ENCODE results near the gene RETREG1.
A peak's percentile ranks its signal among the peaks of the same experiment; 100 is the strongest.
"Not testable (repeated sequence)": the region's sequence is repeated elsewhere in the genome, so short reads cannot be mapped to it uniquely, and the experiment has no call there.

Gene RETREG1

DNA sequence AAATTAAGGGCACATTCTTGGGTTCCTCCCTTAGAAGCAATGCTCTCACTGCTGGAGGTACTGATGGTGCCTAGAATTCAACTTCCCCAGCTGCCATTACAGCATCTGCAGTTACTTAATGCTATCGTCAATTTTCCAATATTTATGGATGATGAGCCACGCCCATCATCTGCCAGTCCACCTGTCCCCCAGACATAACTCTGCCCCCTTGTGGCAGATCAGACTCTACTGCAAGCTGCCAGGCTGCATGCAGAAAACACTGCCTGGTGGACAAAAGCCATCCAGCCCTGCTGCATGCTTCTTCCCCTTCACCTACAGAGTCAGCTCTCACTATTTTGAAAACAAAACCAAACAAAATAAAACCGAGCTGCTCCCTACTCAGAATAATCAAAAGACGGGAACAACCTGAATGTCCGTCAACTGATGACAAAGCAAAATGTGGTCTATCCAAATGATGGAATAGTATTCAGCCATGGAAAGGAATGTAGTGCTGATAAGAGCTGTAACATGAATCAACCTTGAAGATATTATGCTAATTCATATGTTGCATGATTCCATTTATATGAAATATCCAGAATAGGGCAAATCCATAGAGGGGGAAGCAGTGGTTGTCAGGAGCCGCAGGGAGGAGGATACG is 66.4 kb downstream of the RETREG1 start:
- DNase-seq, result peak; percentile 59

DNA sequence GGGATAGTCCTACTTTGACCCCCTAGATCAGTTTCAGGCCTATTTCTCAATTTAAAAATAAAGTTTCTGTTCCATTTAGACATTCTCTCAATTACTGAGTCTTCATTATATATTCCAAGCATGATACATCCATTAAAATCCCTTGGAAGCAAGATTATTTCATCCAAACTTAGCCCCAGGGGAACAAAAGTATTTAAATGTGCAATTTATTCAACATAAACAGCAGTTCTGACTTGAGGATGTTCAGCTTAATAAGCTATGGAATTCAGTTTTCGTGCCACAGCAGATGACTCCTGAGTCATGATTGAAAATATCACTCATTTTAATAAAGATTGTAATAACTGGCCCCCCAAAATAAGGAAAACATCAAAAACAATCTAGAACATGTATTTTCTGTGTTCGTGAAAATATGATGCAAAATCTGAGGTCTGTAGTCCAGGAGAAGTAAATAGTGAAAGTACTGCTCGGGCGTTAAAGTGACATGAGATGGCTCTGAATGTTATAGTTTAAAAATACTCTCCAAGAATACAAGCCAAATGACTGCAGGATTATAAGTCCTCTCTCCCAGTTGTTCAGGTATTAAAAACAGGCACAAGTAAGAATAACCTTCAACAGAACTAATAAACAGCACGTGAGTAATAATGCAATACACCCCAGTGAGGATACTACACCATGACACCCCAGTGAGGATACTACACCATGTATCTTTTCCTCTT is 67.1 kb downstream of the RETREG1 start:
- no peak for DNase-seq

DNA sequence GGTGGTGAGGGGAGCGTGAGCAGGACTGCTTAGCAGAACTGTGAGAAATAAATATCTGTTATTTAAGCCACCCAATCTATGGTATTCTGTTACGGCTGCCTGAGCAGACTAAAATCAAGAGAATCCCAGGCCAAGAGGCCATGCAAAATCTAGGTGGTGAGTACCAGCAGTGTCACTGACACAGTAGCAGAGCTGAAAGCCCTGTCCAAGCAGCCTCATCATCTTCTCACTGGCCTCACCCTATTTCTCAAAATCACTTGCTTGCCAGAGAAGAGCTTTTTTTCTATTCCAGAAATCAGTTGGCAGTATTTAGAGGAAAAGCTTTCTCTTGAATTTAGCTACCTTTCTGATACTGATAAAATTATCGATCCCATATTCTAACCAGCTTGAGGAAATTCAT is 68.0 kb downstream of the RETREG1 start:
- no peak for DNase-seq

DNA sequence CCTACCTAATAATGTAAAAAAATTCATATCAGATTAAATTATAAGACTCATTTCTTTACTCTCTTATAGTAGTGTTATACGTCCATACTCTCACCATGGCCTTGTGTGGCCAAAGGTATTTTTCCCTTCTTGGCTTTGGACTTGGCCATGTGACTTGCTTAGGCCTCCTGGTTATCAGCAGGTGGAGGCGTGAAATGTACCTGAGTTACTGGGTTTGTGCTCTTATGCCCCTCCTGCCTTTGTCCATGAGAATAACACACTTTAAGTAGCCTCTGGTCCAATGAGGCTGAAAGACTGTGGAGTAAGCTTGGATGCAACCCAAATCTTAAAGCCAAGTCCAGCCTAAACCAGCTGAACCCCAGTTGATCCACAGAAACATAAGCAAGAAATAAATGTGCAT is 68.7 kb downstream of the RETREG1 start:
- no peak for DNase-seq

DNA sequence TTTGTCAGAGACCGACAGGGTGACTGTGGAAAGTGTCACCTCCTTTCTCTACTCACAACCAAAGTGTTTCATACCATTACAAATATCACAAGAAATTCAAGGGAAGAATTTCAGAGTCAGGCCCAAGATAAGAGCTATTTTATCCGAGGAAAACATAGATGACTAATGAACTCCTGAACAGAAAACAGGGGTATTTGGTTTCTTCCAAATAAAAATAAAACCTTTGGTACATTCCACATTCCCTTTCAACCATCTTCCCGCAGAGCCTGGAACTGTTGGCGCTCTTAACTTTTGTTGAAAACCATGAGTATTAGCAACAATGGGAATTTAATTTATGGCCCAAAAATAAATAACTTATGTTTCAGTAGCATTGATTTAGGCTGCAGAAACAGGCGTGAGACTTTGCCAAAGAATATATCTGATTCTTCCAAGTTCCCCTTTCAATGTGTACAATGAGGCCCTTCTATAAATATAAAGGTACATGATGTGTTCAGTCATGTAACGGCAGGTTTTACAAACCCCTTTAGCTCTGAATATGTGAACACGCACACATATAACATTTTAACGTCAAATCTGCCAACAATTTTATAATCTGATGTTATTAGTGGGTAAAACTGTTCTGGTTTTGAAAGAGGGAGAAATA is 69.5 kb downstream of the RETREG1 start:
- DNase-seq, result no peak

DNA sequence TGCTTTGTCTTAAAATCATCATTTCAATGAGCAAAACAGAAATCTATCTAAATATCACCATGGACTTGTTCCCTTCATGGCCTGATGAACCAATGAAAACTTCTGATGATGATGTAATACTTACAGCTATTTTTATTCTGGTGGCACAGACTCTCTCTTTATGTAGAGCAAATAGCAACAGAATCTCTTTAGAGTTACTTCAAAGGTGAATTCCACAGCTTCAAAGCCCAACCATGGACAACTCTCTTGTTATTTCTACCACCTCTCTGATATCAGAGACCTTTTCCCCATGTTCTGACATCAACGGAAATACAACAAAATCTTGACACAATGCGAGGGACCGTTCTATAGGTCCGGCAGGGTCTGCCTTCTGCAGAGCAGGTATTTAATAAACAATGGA is 70.1 kb downstream of the RETREG1 start:
- DNase-seq, result no peak

DNA sequence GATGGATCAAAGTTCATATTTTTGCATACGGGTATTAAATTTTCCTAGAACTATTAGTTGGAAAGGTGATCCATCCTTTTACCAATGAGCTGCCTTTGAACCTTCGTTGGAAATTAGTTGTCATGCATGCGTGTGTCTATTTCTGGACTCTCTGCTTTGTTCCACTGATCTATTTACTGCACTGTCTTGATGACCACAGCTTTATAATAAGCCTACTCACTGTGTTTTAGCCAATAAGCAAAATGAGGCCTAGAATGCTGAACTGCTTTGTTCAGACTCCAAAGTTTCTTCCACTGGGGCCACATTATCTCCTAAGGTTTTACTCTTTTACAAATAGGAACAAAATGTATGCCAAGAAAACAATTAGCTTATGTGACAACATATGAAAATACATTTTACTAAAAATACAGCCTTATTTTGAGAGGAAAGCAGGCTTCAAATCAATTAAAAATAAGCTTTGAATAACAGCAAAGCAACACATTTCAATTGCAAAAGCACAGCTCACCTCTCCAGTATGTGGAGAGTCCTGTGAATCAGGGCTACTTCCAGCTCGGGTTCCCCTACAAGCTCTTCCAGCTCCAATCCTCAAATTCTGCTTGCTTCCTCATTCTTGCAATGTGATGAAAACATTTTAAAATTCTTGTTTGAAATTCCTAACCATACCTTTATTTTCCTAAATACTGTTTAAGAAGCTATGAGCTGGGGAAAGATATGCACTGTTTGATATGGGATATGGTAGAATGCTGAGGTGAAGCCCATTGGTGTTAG is 72.0 kb downstream of the RETREG1 start:
- no peak for DNase-seq

DNA sequence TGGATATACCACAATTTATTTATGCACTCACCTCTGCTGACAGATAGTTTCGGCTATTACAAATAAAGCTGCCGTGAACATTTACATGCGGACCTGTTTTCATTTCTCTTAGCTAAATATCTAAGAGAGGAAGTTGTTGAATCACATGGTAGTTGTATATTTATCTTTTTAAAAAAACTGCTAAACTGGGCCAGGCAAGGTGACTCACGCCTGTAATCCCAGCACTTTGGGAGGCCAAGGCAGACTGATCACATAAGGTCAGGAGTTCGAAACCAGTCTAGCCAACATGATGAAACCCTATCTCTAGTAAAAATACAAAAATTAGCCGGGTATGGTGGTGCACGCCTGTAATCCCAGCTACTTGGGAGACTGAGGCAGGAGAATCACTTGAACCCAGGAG is 73.6 kb downstream of the RETREG1 start:
- not testable (repeated sequence) for DNase-seq

DNA sequence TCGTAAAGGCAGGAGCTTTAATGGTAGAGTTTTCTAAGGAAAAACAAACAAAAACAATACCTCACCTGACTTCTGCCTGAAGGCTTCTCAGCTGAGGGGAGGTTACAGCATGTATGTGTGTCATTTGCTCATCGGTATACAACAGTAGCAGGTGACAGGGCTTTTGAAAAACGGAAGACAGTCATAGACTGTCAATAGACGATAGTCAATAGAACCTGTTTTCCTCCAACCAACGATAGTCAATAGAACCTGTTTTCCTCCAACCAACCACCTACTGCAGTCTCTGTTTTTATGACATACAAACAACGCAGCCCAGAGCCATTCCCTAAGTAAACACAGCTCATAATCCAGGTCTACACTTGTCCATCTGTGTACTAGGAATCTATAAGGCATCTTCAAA is 74.6 kb downstream of the RETREG1 start:
- no peak for DNase-seq

DNA sequence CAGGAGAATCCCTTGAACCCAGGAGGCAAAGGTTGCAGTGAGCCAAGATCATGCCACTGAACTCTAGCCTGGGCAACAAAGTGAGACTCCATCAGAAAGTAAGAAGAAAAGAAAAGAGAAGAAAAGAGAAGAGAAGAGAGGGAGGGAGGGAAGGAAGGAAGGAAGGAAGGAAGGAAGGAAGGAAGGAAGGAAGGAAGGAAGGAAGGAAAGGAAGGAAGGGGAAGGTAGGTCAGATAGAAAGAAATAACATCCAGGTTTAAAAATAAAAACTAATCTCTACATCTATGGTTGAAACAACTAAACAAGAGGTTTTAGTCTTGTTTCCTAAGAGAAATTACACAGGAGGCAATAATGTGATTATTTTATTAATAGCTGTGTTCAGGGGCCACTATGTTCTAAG is 75.2 kb downstream of the RETREG1 start:
- DNase-seq, result not testable (repeated sequence)

DNA sequence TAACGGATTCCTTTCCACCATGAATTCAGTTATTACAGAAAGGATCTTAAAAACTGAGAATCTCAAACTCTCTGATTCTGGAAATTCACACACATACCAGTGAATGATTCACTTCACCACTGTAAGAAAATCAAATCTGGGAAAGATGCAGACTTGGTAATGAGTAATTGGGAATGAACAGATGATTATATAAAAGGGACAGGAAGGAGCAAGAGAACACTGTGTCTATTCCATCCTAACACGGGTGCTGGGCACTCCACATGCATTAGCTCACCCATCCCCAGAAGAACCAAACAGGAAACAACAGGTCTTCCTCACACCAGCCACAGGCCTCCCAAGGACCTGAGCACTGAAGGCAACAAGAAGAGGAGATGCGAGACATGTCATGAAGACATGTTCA is 76.4 kb downstream of the RETREG1 start:
- no peak for DNase-seq

DNA sequence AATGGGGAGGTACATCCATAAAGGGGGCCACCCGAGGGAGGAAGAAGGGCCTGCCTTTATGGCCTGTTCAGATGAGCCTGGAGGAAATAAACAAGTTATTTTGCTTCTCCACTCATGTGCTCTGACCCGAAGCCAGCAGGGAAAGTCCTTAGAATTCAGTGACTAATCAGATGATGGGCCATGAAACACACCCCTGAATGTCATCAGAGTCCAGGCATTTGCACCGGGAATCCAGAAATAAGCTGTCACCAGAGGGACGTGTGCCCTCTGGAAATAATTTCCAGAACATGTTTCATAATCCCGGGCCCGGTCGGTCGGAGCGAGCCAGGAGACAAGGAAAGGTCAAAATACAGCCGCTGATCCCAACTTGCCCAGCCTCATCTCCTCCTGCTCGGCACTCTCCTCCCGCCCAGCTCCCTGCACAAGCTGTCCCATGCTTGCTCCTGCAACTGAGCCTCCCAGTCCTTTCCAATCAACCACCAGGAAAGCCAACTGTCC is 77.6 kb downstream of the RETREG1 start:
- DNase-seq, result no peak

DNA sequence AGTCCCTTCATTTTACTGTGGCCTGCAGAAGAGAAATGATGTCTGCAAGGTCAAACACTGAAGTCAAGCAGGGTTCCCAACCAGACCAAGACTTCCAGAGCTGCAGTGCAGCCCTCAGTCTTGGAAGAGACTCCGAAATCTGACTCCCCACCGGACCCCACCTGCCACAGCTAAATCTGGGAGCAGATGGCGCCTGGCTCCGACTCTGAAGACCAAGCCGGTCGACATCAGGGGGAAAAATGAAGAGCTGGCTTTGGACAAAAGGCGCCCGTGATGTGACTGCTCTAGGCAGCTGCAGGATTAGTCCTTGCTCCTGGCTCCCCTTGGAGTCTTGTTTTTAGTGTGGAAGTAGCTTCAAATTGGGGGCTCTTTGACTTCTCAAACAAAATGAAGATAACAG is 78.8 kb downstream of the RETREG1 start:
- DNase-seq, result peak; percentile 7

DNA sequence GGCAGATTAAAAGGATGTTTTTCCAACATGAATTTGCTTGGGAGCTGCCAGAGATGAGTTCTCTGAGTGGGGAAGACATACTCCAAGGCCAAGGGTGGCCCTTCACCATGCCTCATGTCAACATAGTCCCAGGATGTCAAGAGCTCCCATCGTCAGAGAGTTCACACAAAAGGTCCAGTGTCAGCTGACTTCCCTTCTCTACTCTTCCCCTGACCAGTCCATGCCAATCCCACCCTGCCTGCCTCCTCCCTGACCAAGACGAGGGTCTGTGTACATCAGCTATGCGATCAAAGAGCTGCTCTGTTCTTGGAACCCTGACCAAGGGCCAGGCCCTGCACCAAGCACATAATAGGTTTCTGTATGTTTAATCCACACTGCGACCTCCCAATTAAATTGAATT is 80.0 kb downstream of the RETREG1 start:
- DNase-seq, result no peak

DNA sequence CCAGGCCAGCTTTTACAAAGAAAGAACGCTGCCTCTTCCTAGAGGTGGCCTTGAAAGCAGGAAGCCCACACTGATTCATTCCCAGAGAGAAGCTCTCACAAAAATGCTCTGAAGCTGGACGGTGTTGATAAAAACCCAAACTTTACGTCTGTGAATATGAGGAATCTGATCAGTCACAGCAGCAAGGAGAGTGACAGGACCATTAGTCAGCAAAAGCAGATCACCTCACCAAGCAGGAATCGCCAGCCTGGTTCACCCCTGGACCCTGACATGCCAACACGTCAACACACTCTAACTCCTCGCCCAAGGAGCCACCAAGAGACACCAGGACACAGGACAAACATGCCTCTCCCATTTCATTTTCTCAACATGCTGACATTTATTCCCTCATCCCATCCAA is 80.6 kb downstream of the RETREG1 start:
- DNase-seq, result no peak

DNA sequence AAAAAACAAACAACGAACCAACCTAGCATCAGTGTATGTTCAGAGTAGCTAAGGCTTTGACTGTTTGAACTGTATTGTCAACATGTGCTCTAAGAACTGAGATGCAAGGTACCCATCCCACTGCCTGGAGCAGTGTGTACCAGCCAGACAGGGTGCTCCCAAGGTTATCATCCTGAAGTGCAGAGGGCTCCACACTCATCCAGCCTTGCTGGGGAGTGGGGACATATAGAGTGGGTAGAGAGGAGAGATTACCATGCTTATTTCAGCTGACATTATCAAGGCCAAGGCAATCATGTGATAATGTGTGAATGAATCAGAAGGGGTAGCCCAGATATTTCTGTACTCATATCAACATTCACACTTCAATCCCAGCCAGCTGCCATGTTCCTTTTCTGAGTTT is 82.5 kb downstream of the RETREG1 start:
- no peak for DNase-seq

DNA sequence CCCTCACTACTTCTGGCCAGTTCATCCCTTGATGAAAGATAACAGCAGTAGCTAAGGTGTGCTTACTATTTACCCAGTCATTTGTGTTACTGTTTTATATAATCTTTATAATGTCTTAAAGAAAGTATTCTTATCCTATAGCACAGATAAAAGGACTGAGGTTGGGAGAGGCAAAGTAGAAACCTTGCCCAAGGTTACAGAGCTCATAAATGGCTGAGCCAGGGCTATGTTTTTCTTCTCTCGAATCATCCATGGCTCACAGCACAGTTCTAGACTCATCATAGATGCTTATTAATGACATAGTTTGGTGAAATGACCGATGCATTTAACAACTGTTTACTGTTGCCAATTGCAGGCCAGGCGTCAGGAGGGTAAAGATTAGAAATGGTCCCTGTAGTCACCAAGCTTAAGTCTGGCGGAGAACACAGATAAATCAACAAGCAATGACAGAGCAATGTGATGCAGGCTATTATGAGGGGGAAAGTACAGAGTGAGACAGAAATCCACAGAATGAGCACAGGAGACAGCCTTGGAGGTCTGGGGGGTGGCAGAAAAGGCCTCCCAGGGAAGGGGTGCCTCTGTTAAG is 85.6 kb downstream of the RETREG1 start:
- no peak for DNase-seq

DNA sequence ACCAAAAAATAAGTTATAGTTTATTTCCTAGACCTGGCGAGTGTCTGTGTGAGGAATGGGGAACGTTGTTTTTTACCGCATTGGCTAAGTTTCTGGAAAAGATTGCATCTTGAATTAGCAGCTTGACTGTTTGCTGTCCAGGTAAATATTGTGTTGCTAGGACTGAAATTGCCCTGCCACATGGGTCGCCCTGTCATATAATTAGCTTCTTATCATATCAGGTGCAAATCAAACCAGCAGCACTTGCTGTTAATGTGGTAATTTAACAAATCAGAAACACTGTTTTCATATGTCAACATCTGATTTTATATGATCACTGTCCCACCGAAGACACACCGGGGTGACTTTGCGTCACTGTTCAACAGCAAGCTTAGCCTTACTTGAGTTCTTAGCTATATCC is 87.5 kb downstream of the RETREG1 start:
- DNase-seq, result no peak

DNA sequence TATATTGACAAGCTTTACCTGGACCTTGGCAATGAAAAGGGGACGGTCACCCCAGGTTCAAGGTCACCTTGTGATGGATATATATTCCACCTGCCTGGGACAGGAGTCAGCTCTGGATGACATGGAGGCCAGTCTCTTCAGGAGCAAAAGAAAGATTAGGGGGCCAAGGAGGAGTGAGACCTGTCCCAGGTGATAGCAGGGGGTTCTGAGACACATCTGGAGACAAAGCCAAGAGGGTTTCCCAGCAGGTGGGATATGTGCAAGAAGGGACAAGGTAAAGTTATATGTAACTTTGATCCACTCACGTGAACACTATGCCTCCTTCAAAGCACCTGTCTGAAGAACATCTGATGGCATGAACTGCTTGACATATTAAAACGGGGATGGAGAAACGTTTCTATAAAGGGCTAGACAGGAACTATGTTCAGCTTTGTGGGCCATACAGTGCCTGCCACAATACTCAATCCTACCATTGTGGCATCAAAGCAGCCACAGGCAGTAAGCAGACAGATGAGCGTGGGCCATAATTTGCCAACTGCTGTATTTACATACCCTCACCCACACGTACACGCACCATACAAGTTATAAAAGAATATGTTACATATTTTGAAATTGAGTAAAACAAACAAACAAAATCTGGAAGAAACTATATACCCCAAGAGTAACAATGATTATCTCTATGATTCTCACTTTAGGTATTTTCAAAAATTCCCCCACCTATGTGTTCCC is 88.3 kb downstream of the RETREG1 start:
- no peak for DNase-seq

DNA sequence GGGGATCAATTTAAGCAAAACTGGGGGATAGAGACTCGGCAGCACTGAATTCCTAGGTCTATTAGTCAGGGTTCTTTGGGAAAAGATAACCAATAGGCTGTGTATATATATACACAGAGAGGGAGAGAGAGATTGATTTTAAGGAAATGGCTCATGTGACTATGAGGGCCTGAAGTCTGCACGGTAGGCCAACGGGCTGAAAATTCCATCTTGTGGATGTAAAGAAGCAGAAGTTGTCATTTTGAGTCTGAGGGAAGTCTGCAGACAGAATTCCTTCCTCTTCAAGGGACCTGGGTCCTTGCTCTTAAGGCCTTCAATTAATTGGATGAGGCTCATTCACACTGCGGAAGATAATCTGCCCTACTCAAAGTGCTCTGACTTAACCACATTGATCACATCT is 91.1 kb downstream of the RETREG1 start:
- no peak for DNase-seq

DNA sequence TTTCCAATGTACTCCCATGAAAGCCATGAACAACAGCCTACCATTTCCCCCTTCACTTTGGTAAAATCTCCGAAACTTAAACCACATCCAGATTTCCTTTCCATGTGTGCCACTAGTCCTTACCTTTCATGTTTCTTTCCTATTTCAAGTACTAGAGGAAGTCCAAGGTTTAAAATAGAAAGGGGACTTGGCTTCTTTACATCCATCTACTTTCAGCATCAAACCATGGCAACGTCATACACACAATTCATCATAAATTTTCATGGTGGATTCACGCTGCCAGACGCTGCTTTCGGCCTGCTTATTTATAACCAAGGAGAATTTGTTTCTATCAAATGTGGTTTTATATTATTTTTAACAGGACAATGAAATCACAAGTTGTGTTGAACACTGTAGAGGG is 92.5 kb downstream of the RETREG1 start:
- no peak for DNase-seq
